Esophagus squamous epithelium (tissue), 5 donors: ENCODE data around the gene PYGM. TPM values are rescaled to one million over a fixed set of nuclear protein-coding genes. Genes with fewer than 3 reads are reported as not detected.

ENCODE experiments used
- DNase-seq: peaks from one replicate; lab custom pipeline; 2025; lab: John Stamatoyannopoulos, UW
- H3K27ac ChIP-seq, 4 donors: fragments of 200-600 bp; sonication (generic); one replicate each; pipeline ENCODE4 v1.5.1; 2016 to 2019; ENCODE audit warnings: mild to moderate bottlenecking in 1 of 4
- H3K27me3 ChIP-seq, 4 donors: fragments of 200-600 bp; sonication (generic); 1 replicate in 3 of 4; 2 replicates in 1 of 4; pipeline versions ENCODE4 v1.5.1 to v1.6.0; 2017 to 2021; ENCODE audit warnings: antibody characterized with exemption in 1 of 4
- H3K36me3 ChIP-seq, 3 donors: fragments of 200-600 bp; sonication (generic); one replicate each; pipeline ENCODE4 v1.5.1; 2016 to 2019
- H3K4me1 ChIP-seq, 3 donors: fragments of 200-600 bp; sonication (generic); one replicate each; pipeline ENCODE4 v1.5.1; 2017 to 2019
- H3K4me3 ChIP-seq, 4 donors: fragments of 200-600 bp; sonication (generic); 1 replicate in 3 of 4; 2 replicates in 1 of 4; pipeline ENCODE4 v1.5.1; 2016 to 2019; ENCODE audit warnings: mild to moderate bottlenecking in 2 of 4, moderate library complexity in 1 of 4
- H3K9me3 ChIP-seq, 3 donors: fragments of 200-600 bp; sonication (generic); one replicate each; pipeline ENCODE4 v1.5.1; 2016 to 2019
- CTCF ChIP-seq, 6 experiments: fragments of 450-650 bp in 4 of 6; fragments of 200-600 bp in 2 of 6; sonication (generic) in 2 of 6; IDR thresholded peaks; one replicate each; pipeline ENCODE4 v1.5.1; 2016 to 2019; ENCODE audit warnings: antibody characterized with exemption in 6 of 6, mild to moderate bottlenecking in 4 of 6, moderate library complexity in 4 of 6
- POLR2A ChIP-seq, 4 donors: fragments of 450-650 bp; IDR thresholded peaks; one replicate each; pipeline ENCODE4 v1.6.1; 2017; ENCODE audit warnings: antibody characterized with exemption in 4 of 4, mild to moderate bottlenecking in 4 of 4, moderate library complexity in 3 of 4
- WGBS, 2 donors: methylation state at CpG; one replicate each; pipeline ENCODE4 v1.1.5; 2018; 5-methylcytosine and 5-hydroxymethylcytosine counted together
- intact Hi-C: fragments of 100-400 bp; cut with DNase I; formaldehyde crosslinking; loops from one replicate; pipeline ENCODE4 v1.15.0; 2022
- total RNA-seq, 4 donors: library from RNA; depleted of rRNA; stranded (reverse); fragments of >200 nt; gene quantifications; one replicate each; pipeline ENCODE4 v1.1.0, GENCODE V29; 2016
- donor health status: DM: yes; HTN: yes; CAD: no.

PYGM gene
- total RNA-seq, 4 donors from 2014 or later, result 0.27 to 0.95 (median 0.39) TPM

GRCh38 chr11:64747961-64748665 is 11.7 kb downstream of the PYGM start:
- Histone ChIP-seq H3K4me1 (peaks cover 19 to 32% (median 28%) of the 10 kb centered on the region in 3 donors), H3K4me3 (no peak overlapping the region), H3K9me3 (no peaks in the 10 kb centered on the region), H3K27ac (peak overlapping the region in 3 of 4 donors; percentile 38 to 93 (median 76)), H3K27me3 (peaks cover 0 to 35% (median 8%) of the 10 kb centered on the region in 4 donors), H3K36me3 (no peaks in the 10 kb centered on the region)
- intact Hi-C loops, result no loop called here
- DNase-seq, result no peak
- no peak for TF ChIP-seq CTCF (IDR thresholded peaks at IDR 0.05)
- TF ChIP-seq POLR2A (IDR thresholded peaks at IDR 0.05), result no peak
- 75 to 79% methylated on average over 14 to 15 of the region's 15 CpGs for WGBS, 2 donors

GRCh38 chr11:64746486-64746885 is 13.3 kb downstream of the PYGM start:
- 57 to 89% methylated on average over 7 to 8 of the region's 10 CpGs for WGBS, 2 donors

GRCh38 chr11:64745521-64746328 is 14.0 kb downstream of the PYGM start:
- peak in 2 of 4 donors; percentile 60 to 68 for TF ChIP-seq POLR2A (IDR thresholded peaks at IDR 0.05)
- TF ChIP-seq CTCF (IDR thresholded peaks at IDR 0.05), result no peak
- H3K4me1 ChIP-seq, result peaks cover 30 to 52% (median 34%) of the 10 kb centered on the region in 3 donors
- no peaks in the 10 kb centered on the region for H3K36me3 ChIP-seq
- H3K27ac ChIP-seq, result peak overlapping the region; percentile 74 to 95 (median 88)
- 0 to 3% methylated on average over 7 to 19 of the region's 52 CpGs for WGBS, 2 donors
- H3K9me3 ChIP-seq, result no peaks in the 10 kb centered on the region
- intact Hi-C loops, result no loop called here
- peaks cover 0 to 59% (median 11%) of the 10 kb centered on the region in 4 donors for H3K27me3 ChIP-seq
- peak overlapping the region; percentile 34 to 77 (median 52) for H3K4me3 ChIP-seq
- no peak for DNase-seq

More at GRCh38 chr11:64746486-64746885, 13.3 kb downstream of the PYGM start:
- Histone ChIP-seq H3K4me3 (peak overlapping the region in 1 of 4 donors; percentile 77), H3K27me3 (peaks cover 0 to 51% (median 10%) of the 10 kb centered on the region in 4 donors), H3K27ac (peak overlapping the region; percentile 74 to 95 (median 88)), H3K4me1 (peaks cover 30 to 48% (median 34%) of the 10 kb centered on the region in 3 donors), H3K9me3 (no peaks in the 10 kb centered on the region), H3K36me3 (no peaks in the 10 kb centered on the region)
- no peak for TF ChIP-seq POLR2A (IDR thresholded peaks at IDR 0.05)
- TF ChIP-seq CTCF (IDR thresholded peaks at IDR 0.05), result no peak
- no peak for DNase-seq
- intact Hi-C loops, result no loop called here

GRCh38 chr11:64745189-64745520 is 14.6 kb downstream of the PYGM start:
- TF ChIP-seq POLR2A (IDR thresholded peaks at IDR 0.05), result peak in 2 of 4 donors; percentile 13 to 48
- TF ChIP-seq CTCF (IDR thresholded peaks at IDR 0.05), result no peak
- peaks cover 30 to 52% (median 34%) of the 10 kb centered on the region in 3 donors for H3K4me1 ChIP-seq
- no peaks in the 10 kb centered on the region for H3K36me3 ChIP-seq
- peak; percentile 76 for DNase-seq
- intact Hi-C loops, result no loop called here
- H3K27me3 ChIP-seq, result peaks cover 0 to 64% (median 11%) of the 10 kb centered on the region in 4 donors
- peak overlapping the region; percentile 74 to 95 (median 88) for H3K27ac ChIP-seq
- no peaks in the 10 kb centered on the region for H3K9me3 ChIP-seq
- 0 to 2% methylated on average over 2 to 7 of the region's 20 CpGs for WGBS, 2 donors
- peak overlapping the region; percentile 34 to 77 (median 52) for H3K4me3 ChIP-seq
